Common myeloid progenitor, CD34-positive (primary cell): ENCODE data around the gene MBD5.

Experiments
- CTCF ChIA-PET: fragments of 350-600 bp; sonication (Branson Sonifier 250); formaldehyde crosslinking; loops from one replicate; lab custom pipeline; 2021; ENCODE audit warnings: antibody characterized with exemption; lab: Charles Lee
- POLR2A ChIA-PET: fragments of 350-600 bp; sonication (Branson Sonifier 250); formaldehyde crosslinking; loops from one replicate; lab custom pipeline; 2021; ENCODE audit warnings: antibody characterized with exemption; lab: Charles Lee
- DNase-seq, 3 donors: peaks; one replicate each; pipeline versions ENCODE4 v3.0.0 to v3.0.0-alpha.2; 2013
- H3K27ac ChIP-seq, 2 experiments: 1 replicate in 1 of 2; 2 replicates in 1 of 2; pipeline ENCODE4 v1.7.0; 2013; ENCODE audit warnings: inconsistent platforms in 2 of 2, low read length in 2 of 2, mild to moderate bottlenecking in 2 of 2, low read depth in 1 of 2, moderate library complexity in 1 of 2; ENCODE audit not compliant: severe bottlenecking in 2 of 2, insufficient read depth in 1 of 2, poor library complexity in 1 of 2
- H3K27me3 ChIP-seq, 5 experiments: replicated peaks in 2 of 5; 1 replicate in 3 of 5; 2 replicates in 2 of 5; pipeline versions ENCODE4 v1.6.1 to v1.7.0; 2013; ENCODE audit warnings: low read length in 4 of 5, mild to moderate bottlenecking in 2 of 5, moderate library complexity in 2 of 5, inconsistent platforms in 1 of 5; ENCODE audit not compliant: insufficient read depth in 5 of 5, control insufficient read depth in 4 of 5
- H3K36me3 ChIP-seq, 4 experiments: 1 replicate in 2 of 4; 2 replicates in 2 of 4; pipeline versions ENCODE4 v1.6.1 to v1.7.0; 2013; ENCODE audit warnings: low read length in 3 of 4, control low read depth in 1 of 4, mild to moderate bottlenecking in 1 of 4; ENCODE audit not compliant: control insufficient read depth in 4 of 4, insufficient read depth in 4 of 4
- H3K4me1 ChIP-seq, 4 experiments: 1 replicate in 3 of 4; 2 replicates in 1 of 4; pipeline versions ENCODE4 v1.6.1 to v1.7.1; 2013; ENCODE audit warnings: low read length in 3 of 4, mild to moderate bottlenecking in 3 of 4, control low read depth in 1 of 4, inconsistent platforms in 1 of 4, moderate library complexity in 1 of 4; ENCODE audit not compliant: control insufficient read depth in 4 of 4, insufficient read depth in 4 of 4; ENCODE audit errors: control extremely low read depth in 1 of 4
- H3K4me3 ChIP-seq, 7 experiments: 1 replicate in 4 of 7; 2 replicates in 3 of 7; pipeline versions ENCODE4 v1.5.1 to v1.7.0; 2013; ENCODE audit warnings: mild to moderate bottlenecking in 7 of 7, low read length in 6 of 7, moderate library complexity in 6 of 7, inconsistent platforms in 2 of 7, low read depth in 2 of 7, control low read depth in 1 of 7; ENCODE audit not compliant: insufficient read depth in 4 of 7, control insufficient read depth in 1 of 7; ENCODE audit errors: extremely low read depth in 1 of 7
- H3K9me3 ChIP-seq, 5 experiments: 1 replicate in 4 of 5; 2 replicates in 1 of 5; pipeline versions ENCODE4 v1.6.1 to v1.7.1; 2013; ENCODE audit warnings: low read length in 4 of 5, mild to moderate bottlenecking in 2 of 5, inconsistent platforms in 1 of 5, low read depth in 1 of 5, moderate library complexity in 1 of 5; ENCODE audit not compliant: control insufficient read depth in 4 of 5, insufficient read depth in 2 of 5; ENCODE audit errors: control extremely low read depth in 1 of 5
- WGBS: methylation state at CpG from one replicate; pipeline ENCODE4 v1.1.5; 2013; ENCODE audit not compliant: insufficient coverage; 5-methylcytosine and 5-hydroxymethylcytosine counted together

The MBD5 gene

DNA sequence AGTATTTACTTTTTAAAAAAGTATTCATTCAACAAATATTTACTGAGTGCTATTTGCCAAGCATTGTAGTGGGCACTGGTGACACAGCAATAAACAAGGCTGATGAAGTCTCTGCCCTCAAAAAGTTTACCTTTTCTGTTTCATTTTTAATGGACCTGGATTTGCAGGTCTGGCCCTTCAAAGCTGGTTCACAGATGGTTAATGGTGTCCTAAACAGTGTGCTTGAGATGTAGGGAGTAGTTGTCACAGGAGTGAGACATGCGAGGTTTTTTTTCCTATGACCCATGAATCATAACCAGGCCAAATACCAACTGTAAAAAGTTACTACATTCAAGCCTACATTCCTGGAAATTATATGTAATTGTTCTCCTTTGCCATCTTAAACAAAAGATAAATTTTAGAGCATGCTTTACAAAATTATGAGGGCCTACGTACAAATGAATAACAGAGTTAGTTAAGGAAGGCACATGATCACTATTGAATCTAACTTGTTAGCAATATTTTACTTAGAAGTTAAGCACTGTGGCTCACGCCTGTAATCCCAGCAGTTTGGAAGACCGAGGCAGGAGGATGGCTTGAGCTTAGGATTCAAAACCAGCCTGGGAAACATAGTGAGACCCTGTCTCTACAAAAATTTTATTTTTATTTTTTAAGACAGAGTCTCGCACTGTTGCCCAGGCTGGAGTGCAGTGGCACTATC, 223.9 kb downstream of the MBD5 start:
- no peaks in the 10 kb centered on the region for H3K27me3 ChIP-seq
- H3K4me1 ChIP-seq = no peaks in the 10 kb centered on the region
- peaks cover under 1 to 12% (median 3%) of the 10 kb centered on the region in 5 experiments for H3K9me3 ChIP-seq
- CTCF ChIA-PET = no interaction called here
- POLR2A ChIA-PET = no interaction called here
- 100% methylated on average over 1 of the region's 5 CpGs for WGBS
- H3K36me3 ChIP-seq = peaks cover 2 to 9% (median 3%) of the 10 kb centered on the region in 4 experiments
- no peak overlapping the region for H3K4me3 ChIP-seq
- no peak for DNase-seq
- H3K27ac ChIP-seq = no peak overlapping the region

DNA sequence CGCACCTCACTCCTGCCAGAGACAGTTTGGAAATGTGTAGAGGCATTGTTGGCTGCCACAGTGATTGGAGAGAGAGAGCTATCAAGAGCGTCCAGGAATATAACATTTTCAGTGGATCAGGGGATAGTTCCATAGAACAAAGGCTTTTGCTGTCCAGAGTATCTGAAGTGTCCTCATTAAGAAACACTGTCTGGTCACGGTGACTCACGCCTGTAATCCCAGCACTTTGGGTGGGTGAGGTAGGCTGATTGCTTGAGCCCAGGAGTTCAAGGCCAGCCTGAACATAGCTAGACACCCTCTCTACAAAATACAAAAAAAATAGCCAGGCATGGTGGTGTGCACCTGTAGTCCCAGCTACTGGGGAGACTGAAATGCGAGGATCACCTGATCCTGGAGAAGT, 231.1 kb downstream of the MBD5 start:
- 97% methylated on average over 4 of the region's 5 CpGs for WGBS
- CTCF ChIA-PET = no interaction called here
- peaks cover 8 to 43% (median 20%) of the 10 kb centered on the region in 5 experiments for H3K9me3 ChIP-seq

DNA sequence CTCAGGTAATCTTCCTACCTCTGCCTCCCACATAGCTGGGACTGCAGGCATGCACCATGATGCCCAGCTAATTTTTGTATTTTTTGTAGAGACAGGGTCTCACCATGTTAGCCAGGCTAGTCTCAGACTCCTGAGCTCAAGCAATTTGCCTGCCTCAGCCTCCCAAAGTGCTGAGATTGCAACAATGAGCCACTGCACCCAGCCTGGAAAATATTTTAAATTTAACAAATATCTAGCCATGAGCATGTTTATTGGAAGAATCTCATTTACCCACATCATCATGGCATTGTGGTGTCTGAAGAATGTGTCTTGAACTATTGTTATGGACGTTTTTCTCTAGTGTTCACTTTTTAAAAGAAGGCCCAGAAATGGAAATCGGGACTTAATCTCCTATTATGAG, 231.8 kb downstream of the MBD5 start:
- Histone ChIP-seq H3K27ac (no peak overlapping the region), H3K9me3 (peaks cover 8 to 43% (median 20%) of the 10 kb centered on the region in 5 experiments), H3K4me3 (no peak overlapping the region), H3K4me1 (no peaks in the 10 kb centered on the region), H3K36me3 (peaks cover 2 to 23% (median 8%) of the 10 kb centered on the region in 4 experiments), H3K27me3 (no peaks in the 10 kb centered on the region)
- POLR2A ChIA-PET = no interaction called here
- CTCF ChIA-PET = no interaction called here
- 100% methylated on average over 1 of the region's 2 CpGs for WGBS
- no peak for DNase-seq

More for the DNA sequence above, 231.1 kb downstream of the MBD5 start:
- peaks cover 2 to 23% (median 6%) of the 10 kb centered on the region in 4 experiments for H3K36me3 ChIP-seq
- POLR2A ChIA-PET = no interaction called here
- H3K4me1 ChIP-seq = no peaks in the 10 kb centered on the region
- no peak overlapping the region for H3K27ac ChIP-seq
- H3K4me3 ChIP-seq = no peak overlapping the region
- no peaks in the 10 kb centered on the region for H3K27me3 ChIP-seq
- no peak for DNase-seq

DNA sequence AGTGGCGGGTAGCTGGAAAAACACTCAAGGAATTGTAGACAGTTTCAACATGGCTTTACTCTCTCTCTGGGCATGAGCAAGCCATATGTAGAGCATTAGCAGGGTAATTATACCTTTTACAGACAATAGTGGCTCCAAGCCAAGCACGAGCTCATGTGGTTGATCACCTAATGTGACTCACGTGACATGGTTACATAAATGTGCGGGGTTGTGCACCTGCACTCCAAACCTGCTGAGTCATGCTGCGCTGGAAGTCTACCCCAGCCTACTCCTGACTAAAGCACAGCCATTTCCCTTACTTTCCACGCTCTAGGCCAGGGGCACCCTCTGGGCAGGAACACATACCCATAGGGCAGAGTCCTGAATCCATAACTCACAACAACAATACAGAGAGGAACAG, 232.8 kb downstream of the MBD5 start:
- H3K9me3 ChIP-seq = peaks cover 8 to 47% (median 22%) of the 10 kb centered on the region in 5 experiments
- ChIA-PET CTCF (interaction anchor here (0.6 kb wide), 1 partner anchor 56 kb away, joined by 3 read pairs; no protein-coding TSS in a partner anchor), POLR2A (interaction anchor here (0.7 kb wide), 1 partner anchor 162 kb away, joined by 3 read pairs; no protein-coding TSS in a partner anchor)
- H3K4me1 ChIP-seq = no peaks in the 10 kb centered on the region
- H3K27me3 ChIP-seq = no peaks in the 10 kb centered on the region
- 100% methylated on average over 5 of the region's 6 CpGs for WGBS
- H3K27ac ChIP-seq = no peak overlapping the region
- peak; percentile 25 to 72 (median 59) for DNase-seq
- peaks cover 2 to 23% (median 8%) of the 10 kb centered on the region in 4 experiments for H3K36me3 ChIP-seq
- H3K4me3 ChIP-seq = no peak overlapping the region

DNA sequence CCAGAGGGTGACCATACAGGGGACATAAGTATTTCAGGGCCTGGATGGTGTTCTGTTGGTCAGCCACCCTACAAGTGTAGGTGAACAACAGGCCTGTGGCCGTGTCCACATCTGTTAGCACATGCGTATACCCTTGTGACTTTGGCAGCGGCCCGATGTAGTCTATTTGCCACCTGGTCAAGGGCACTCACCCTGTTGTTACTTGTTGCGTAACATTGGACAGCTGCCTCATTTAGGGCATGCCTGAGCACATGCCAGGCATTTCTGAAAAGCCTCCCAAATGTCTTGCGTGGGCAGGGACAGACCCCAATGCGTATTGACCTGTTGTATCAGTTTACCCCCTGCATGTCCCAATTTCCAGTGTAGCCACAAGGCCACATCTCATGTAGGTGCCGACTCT, 235.0 kb downstream of the MBD5 start:
- 98% methylated on average over 8 of the region's 8 CpGs for WGBS
- Histone ChIP-seq H3K4me3 (no peak overlapping the region), H3K9me3 (peaks cover 6 to 57% (median 33%) of the 10 kb centered on the region in 5 experiments), H3K27ac (no peak overlapping the region), H3K27me3 (no peaks in the 10 kb centered on the region), H3K4me1 (no peaks in the 10 kb centered on the region), H3K36me3 (peaks cover 0 to 36% (median 11%) of the 10 kb centered on the region in 4 experiments)
- no peak for DNase-seq
- POLR2A ChIA-PET = no interaction called here
- CTCF ChIA-PET = interaction anchor here (0.6 kb wide), 1 partner anchor 1242 kb away, joined by 3 read pairs; no protein-coding TSS in a partner anchor

DNA sequence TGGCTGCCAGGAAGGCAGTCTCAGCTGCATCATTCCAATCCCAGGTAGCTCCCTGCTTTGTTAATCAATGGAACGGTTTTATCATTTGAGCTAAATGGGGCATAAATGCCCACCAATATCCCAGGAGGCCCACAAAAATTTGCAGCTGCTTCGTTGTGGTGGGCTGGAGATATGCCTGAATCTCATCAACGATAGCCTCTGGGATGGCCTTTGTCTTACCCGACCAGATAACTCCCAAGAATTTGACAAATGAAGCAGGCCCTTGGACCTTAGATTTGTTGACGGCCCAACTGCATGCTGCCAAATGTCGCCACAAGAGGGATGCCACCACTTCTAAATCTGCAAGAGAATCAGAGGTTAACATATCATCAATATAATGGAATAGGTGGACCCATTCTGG, 236.4 kb downstream of the MBD5 start:
- 96% methylated on average over 4 of the region's 6 CpGs for WGBS
- Histone ChIP-seq H3K36me3 (peaks cover 0 to 36% (median 11%) of the 10 kb centered on the region in 4 experiments), H3K27ac (no peak overlapping the region), H3K4me1 (no peaks in the 10 kb centered on the region), H3K27me3 (no peaks in the 10 kb centered on the region), H3K4me3 (no peak overlapping the region), H3K9me3 (peaks cover 5 to 52% (median 31%) of the 10 kb centered on the region in 5 experiments)
- no peak for DNase-seq
- ChIA-PET CTCF (no interaction called here), POLR2A (no interaction called here)

DNA sequence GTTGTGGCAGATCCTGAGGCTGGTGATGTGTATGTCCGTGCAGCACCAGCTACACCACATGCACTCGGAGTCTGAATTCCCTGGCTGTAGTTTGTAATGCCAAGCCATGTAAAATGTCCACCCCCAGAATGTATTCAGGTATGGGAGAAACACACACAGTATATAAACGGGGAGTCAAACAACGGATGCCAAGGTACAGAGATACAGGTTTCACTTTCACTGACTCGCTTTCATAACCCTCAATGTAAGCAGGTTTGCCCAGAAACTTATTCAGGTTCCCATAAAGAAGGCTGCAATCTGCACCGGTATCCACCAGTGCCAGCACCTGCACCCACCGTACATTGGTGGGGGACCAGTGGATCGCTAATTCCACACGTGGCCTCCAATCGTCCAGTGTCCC, 237.2 kb downstream of the MBD5 start:
- H3K27ac ChIP-seq = no peak overlapping the region
- peaks cover 0 to 36% (median 11%) of the 10 kb centered on the region in 4 experiments for H3K36me3 ChIP-seq
- H3K4me1 ChIP-seq = no peaks in the 10 kb centered on the region
- H3K4me3 ChIP-seq = no peak overlapping the region
- DNase-seq = no peak
- ChIA-PET CTCF (no interaction called here), POLR2A (no interaction called here)
- H3K27me3 ChIP-seq = no peaks in the 10 kb centered on the region
- peaks cover 5 to 46% (median 31%) of the 10 kb centered on the region in 5 experiments for H3K9me3 ChIP-seq
- WGBS = 78% methylated on average over 10 of the region's 10 CpGs
